ENCODE data around the gene DHRS7B.
"Not testable (repeated sequence)": the region's sequence is repeated elsewhere in the genome, so short reads cannot be mapped to it uniquely, and the experiment has no call there.

The DHRS7B gene

DNA sequence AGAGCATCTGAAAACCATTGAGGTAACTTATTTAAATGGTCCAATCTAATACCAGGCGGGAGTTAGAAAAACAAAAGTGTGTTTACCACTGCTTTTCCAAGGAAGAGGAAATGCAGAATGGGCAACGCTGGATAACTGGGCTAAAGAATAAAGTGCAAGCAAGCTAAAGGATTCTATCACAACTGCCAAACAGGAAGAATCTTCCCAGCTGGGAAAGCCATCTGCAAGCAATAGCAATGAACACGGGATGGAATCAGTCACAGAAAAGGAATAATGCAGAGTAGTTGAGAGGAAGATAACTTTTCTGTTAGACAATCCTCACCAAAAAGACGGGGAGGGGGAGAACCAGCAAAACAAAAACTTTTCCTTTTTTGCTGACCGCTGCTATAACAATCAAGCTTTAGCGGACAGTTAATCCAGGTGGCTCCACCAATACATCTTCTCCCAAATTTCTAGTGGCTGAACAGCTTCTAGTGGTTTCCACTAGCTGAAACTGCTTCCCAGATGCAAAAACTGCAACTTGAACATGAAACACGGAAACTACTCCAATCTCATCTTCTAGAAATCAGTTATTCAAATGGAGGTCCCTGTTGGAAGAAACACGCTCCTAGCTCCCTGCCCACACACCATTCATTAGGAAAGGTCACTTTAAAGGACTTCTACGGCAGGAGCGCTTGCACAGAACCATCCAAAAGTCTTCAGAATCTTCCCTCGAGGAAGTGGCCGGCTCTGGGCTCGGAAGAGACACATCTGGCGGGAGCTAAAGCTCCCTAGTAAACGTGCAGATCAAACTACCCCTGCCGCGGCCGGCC, 86.3 kb downstream of the DHRS7B start:
- no peak for DNase-seq

GRCh38 chr17:21213638-21214014, 86.9 kb downstream of the DHRS7B start:
- DNase-seq: no peak

- DNase-seq: peak; percentile 93
Observed at GRCh38 chr17:21214015-21214776, 87.4 kb downstream of the DHRS7B start, which contains the start of gene TMEM11. TMEM11 (minus strand) TSS chr17:21214161; CDS start chr17:21214152, 9 bp downstream.

DNA sequence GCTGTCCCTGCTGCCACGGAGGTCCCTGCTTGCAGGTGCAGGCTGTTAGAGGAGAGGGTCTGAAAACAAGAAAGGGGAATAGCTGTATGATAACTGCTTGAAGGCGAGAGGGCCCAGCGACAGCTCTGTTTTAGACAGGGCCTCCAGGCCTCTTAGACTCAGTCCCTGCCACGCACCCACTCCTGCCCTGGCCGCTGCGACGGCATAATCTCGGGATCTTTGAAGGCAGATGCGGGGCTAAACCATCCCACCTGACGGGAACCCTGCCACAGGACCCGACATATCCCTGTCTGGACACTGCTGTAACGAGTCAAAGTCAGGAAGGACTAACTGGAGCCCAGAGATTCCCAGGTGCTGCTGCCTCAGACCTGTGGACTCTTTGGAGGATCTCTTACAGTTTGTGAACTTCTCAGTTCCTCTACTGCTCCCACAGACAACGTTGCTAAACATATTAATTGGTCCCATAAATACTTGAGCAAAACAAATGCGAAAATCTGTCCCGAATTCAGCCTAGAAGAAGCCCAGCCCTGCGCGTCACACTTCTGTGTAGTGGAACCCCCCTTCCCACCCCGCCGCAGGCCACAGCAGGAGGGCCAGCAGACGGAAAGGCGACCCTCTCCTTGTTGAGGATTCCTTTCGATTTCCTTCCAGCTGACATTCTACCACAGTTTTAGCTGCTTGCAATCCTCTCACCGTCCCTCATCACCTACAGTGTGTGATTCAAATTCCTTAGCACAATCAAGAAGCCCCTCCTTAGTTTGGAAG, 88.2 kb downstream of the DHRS7B start:
- no peak for DNase-seq

GRCh38 chr17:21215935-21216334, 89.2 kb downstream of the DHRS7B start:
- no peak for DNase-seq

DNA sequence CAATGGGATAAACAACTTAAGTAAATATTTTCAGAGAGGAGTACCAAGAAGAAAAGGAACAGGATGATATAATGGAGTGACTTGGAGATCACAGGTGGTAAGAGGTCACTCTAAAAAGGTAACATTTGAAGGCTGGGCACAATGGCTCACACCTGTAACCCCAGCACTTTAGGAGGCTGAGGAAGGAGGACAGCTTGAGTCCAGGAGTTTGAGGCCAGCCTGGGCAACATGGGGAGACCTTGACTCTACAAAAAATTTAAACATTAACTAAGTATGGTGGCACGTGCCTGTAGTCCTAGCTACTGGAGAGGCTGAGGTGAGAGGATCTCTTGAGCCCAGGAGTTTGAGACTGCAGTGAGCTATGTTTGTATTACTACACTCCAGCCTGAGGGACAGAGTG, 90.6 kb downstream of the DHRS7B start:
- DNase-seq: no peak

- no peak for DNase-seq
Observed at GRCh38 chr17:21218101-21218500, 91.3 kb downstream of the DHRS7B start.

GRCh38 chr17:21218831-21219380, 92.1 kb downstream of the DHRS7B start:
- DNase-seq: no peak

- no peak for DNase-seq
Observed at GRCh38 chr17:21223086-21223485, 96.3 kb downstream of the DHRS7B start.

GRCh38 chr17:21227277-21227676, 100.5 kb downstream of the DHRS7B start:
- DNase-seq: not testable (repeated sequence)

DNA sequence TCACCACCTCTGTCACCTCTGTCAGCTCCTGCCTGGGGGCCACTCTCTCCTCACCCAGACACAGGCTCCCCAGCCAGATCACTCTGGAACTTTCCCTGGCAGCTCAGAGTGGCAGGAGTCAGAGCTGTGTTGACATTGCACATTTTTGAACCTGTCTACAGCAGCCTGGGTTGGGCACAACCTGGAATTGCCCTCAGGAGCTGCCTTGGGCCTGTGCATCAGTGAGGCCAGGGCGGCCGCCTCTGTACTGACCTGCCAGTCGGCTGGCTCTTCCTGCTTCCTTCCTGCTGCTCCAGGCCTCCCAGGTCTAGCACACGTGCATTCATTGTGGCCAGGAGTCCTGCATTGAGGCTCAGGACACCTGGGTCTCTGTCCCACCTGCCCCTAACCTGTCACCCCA, 101.3 kb downstream of the DHRS7B start:
- DNase-seq: no peak

DNA sequence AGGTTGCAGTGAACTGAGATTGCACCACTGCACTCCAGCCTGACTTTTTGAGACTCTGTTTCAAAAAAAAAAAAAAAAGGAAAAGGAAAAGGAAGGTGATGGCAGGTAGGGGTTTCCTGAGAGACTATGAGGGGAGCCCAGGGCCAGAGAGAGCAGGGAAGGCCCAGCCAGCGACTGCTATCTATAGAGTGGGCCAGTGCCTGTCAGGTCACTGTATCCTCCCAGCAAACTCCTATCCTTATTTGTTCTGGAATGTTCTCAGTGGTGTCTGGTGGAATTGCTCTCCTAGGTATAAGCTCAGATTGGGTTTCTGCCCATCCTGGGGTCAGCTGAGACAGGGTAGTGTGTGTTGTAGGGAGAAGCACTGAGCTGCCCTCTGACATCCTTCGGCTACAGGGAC, 102.1 kb downstream of the DHRS7B start:
- no peak for DNase-seq

DNA sequence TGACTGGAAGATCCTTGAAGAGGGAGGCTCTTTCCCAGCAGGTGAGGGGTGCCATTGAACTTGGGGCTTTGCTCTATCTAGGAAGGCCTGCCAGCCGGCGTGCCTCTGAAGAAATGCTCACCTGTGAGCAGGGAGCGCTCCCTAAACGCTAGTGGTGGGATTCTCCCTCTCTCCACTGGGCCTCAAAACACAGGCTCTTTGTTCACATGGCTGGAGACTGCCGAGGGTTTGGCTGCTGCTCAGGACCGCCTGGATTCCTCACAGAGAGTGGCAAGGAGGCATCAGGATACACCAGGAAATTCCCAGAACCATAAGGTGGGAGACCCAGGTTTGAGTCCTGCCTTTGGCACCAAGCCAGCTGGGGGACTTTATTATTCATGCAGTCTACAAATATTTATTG, 104.8 kb downstream of the DHRS7B start:
- DNase-seq: no peak

- no peak for DNase-seq
Observed at GRCh38 chr17:21232033-21232749, 105.4 kb downstream of the DHRS7B start.

DNA sequence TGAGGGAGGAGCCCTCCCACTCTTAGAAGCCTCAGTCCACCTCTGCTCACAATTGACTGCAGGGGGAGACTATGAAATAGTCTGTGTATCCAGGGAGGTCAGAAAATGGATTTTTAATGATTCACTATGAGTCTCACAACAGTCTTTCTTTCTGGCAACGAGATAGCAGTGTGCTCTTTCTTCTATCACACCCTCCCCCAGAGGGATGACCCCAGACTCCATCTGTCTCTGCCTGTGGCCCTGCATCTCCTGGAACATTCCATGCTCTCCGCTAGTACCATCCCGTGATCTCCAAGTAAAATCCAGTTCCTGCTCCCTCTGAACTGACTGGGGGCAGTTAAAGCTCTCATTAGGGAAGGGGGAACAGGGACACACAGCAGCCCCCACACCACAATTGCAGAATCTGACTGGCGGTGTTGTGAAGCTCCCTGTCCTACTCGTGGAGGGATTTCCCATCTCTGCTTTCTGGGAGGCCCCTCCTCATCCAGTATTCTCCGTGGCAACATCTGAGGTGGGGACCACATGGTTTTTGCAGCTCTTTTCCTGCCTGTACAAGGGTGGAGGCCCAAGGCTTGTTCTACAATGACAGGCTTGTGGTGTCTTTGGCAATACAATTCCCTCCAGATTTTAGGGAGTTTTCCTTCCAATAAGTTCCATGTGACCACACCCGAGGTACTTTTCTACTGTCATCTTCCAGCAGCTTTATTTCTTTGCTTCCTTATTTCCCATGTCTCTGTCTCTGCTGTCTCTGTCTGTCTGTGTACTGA, 107.0 kb downstream of the DHRS7B start:
- no peak for DNase-seq

- no peak for DNase-seq
Observed at GRCh38 chr17:21235921-21236320, 109.2 kb downstream of the DHRS7B start.

GRCh38 chr17:21239680-21240368, 113.1 kb downstream of the DHRS7B start:
- peak; percentile 39 for DNase-seq

DNA sequence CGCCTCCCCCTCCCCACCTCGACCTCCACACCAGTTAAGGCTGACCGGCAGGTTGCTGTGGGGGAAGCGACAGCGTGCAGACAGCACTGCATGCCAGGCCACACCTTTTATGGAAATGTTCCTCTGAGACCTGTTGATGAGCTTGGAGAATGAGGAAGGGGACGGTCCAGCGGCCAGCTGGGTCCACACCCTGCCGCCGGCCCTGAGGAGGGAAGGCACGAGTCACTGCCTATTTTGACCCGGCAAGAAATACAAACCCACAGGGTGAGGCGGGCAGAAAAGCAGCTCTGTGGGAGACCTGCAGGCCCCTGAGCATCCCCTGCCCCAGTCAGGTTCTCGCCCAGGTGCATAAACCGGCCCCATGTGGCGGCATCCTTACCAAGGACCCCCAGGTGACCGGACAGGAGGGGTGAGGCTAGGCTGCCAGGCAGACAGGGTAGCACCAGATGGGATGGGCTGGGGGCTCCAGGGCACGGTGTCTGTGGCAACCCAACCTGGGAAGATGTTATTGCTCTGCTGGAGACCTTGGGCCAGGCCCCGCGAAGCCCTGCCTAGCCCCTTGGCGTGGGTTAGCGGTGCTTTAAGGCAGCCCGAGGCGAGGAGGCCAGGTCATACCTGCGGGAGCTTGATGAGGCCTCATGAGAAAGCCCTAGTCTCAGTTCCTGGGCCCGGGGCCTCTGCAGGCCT, 113.7 kb downstream of the DHRS7B start:
- no peak for DNase-seq

Measured in NCI-H2171 treated with DMSO at 0.1 percent for 48 hours (cell line).